HepG2 (cell line): ENCODE results near the gene NKD2. TPM values are rescaled to one million over a fixed set of nuclear protein-coding genes. Genes with fewer than 3 reads are reported as not detected.

ENCODE experiments used
- ATAC-seq: fragments of 200-7000 bp; cut with Tn5 transposase; 3 replicates; pipeline ENCODE4 v1.9.1; 2020; ENCODE audit warnings: mild to moderate bottlenecking, moderate library complexity
- BruUV-seq: library from RNA; stranded (reverse); fragments of 400-500 nt; replicated peaks from 2 replicates; lab custom pipeline; 2021; lab: Mats Ljungman, UMichigan
- CTCF ChIA-PET: fragments of 300-600 bp; formaldehyde crosslinking; extraction: SDS; loops from one replicate; lab custom pipeline; 2021; ENCODE audit warnings: low total read pairs, inconsistent platforms, low intra/inter-chr PET ratio; lab: Yijun Ruan, JAX
- POLR2A ChIA-PET: fragments of 350-600 bp; sonication (Branson Sonifier 250); formaldehyde crosslinking; loops from one replicate; lab custom pipeline; 2020; ENCODE audit warnings: antibody characterized with exemption, inconsistent platforms; lab: Yijun Ruan, JAX
- DNase-seq: peaks from one replicate; pipeline ENCODE4 v3.0.0-alpha.2; 2015; ENCODE audit warnings: low spot score
- FAIRE-seq: peaks from 3 replicates; lab custom pipeline; 2011; peaks lifted over from hg19 to GRCh38; lab: Jason Lieb, UNC
- H2AFZ ChIP-seq: one replicate; pipeline ENCODE4 v1.6.1; 2011; ENCODE audit warnings: low read length, inconsistent platforms
- H3K27ac ChIP-seq: fragments of 300-600 bp; 3 replicates; pipeline ENCODE4 v1.8.0; 2011; ENCODE audit warnings: mixed run types, mild to moderate bottlenecking, mixed read lengths, low read length, inconsistent platforms; ENCODE audit not compliant: insufficient read depth; ENCODE audit errors: extremely low read length
- H3K27me3 ChIP-seq, 2 experiments: fragments of 200-600 bp in 1 of 2; 2 replicates in 1 of 2; 3 replicates in 1 of 2; pipeline versions ENCODE4 v1.6.0 to v1.8.0; 2011; ENCODE audit warnings: low read length in 2 of 2, mild to moderate bottlenecking in 2 of 2, moderate library complexity in 2 of 2, inconsistent platforms in 1 of 2; ENCODE audit not compliant: insufficient read depth in 2 of 2, control insufficient read depth in 1 of 2
- H3K36me3 ChIP-seq, 2 experiments: fragments of 200-600 bp in 1 of 2; replicated peaks in 1 of 2; 2 replicates in 1 of 2; 3 replicates in 1 of 2; pipeline versions ENCODE4 v1.5.1 to v1.8.0; 2011; ENCODE audit warnings: low read length in 2 of 2, inconsistent platforms in 1 of 2; ENCODE audit not compliant: insufficient read depth in 2 of 2, control insufficient read depth in 1 of 2
- H3K4me1 ChIP-seq: 2 replicates; pipeline ENCODE4 v1.5.1; 2012; ENCODE audit warnings: low read length, inconsistent platforms; ENCODE audit not compliant: insufficient read depth
- H3K4me2 ChIP-seq: 2 replicates; pipeline ENCODE4 v1.6.0; 2011; ENCODE audit warnings: low read depth, low read length, inconsistent platforms
- H3K4me3 ChIP-seq, 3 experiments: fragments of 200-600 bp in 1 of 3; sonication (generic), shearing (Covaris generic) in 1 of 3; replicated peaks in 1 of 3; 2 replicates each; pipeline ENCODE4 v1.5.1; 2011 to 2016; ENCODE audit warnings: low read length in 3 of 3, inconsistent platforms in 2 of 3, low read depth in 2 of 3, mild to moderate bottlenecking in 2 of 3, control low read depth in 1 of 3, mixed read lengths in 1 of 3; ENCODE audit not compliant: insufficient read depth in 1 of 3
- H3K79me2 ChIP-seq: one replicate; pipeline ENCODE4 v1.6.1; 2011; ENCODE audit warnings: low read length, inconsistent platforms; ENCODE audit not compliant: insufficient read depth
- H3K9ac ChIP-seq: 2 replicates; pipeline ENCODE4 v1.6.0; 2011; ENCODE audit warnings: mild to moderate bottlenecking, low read depth, low read length, inconsistent platforms; ENCODE audit not compliant: insufficient read depth
- H3K9me3 ChIP-seq: 2 replicates; pipeline ENCODE4 v1.5.1; 2012; ENCODE audit warnings: mild to moderate bottlenecking, low read length
- H4K20me1 ChIP-seq: 2 replicates; pipeline ENCODE4 v1.6.0; 2011; ENCODE audit warnings: inconsistent platforms, mild to moderate bottlenecking, low read length, moderate library complexity; ENCODE audit not compliant: insufficient read depth
- AGO2 ChIP-seq: fragments of 200-400 bp; formaldehyde crosslinking; optimal IDR thresholded peaks from 2 replicates; pipeline ENCODE3; 2017; ENCODE audit warnings: mild to moderate bottlenecking, low read depth, low read length, moderate library complexity
- AKAP8 ChIP-seq: sonication (generic); formaldehyde crosslinking; IDR thresholded peaks from 2 replicates; pipeline ENCODE4 v1.5.1; 2020; ENCODE audit warnings: mild to moderate bottlenecking, missing genetic modification reagents
- HNRNPL ChIP-seq: fragments of 200-400 bp; formaldehyde crosslinking; IDR thresholded peaks from 2 replicates; pipeline ENCODE4 v1.6.1; 2017; ENCODE audit warnings: mild to moderate bottlenecking, low read depth, low read length
- HNRNPLL ChIP-seq: fragments of 200-400 bp; formaldehyde crosslinking; IDR thresholded peaks from 2 replicates; pipeline ENCODE4 v1.6.1; 2017; ENCODE audit warnings: mild to moderate bottlenecking, low read depth, low read length; ENCODE audit not compliant: poor library complexity, severe bottlenecking
- MBNL3 ChIP-seq: fragments of 250-450 bp; sonication (Bioruptor Pico); conservative IDR thresholded peaks from 2 replicates; pipeline ENCODE4 v1.8.0; 2022; ENCODE audit warnings: mild to moderate bottlenecking, inconsistent platforms
- RBFOX2 ChIP-seq: fragments of 200-400 bp; formaldehyde crosslinking; IDR thresholded peaks from 2 replicates; pipeline ENCODE4 v1.6.1; 2017; ENCODE audit warnings: low read depth, mild to moderate bottlenecking, low read length
- REPIN1 ChIP-seq: sonication (generic); formaldehyde crosslinking; IDR thresholded peaks from 2 replicates; pipeline ENCODE4 v1.8.0; 2022; ENCODE audit warnings: missing genetic modification reagents, low read depth, mild to moderate bottlenecking, borderline replicate concordance
- ZMYM3 ChIP-seq: sonication (generic); formaldehyde crosslinking; IDR thresholded peaks from 2 replicates; pipeline ENCODE4 v1.5.1; 2020; ENCODE audit warnings: mild to moderate bottlenecking, missing genetic modification reagents
- WGBS: methylation state at CpG from one replicate; pipeline ENCODE4 v1.1.6; 2017; ENCODE audit warnings: low lambda C conversion rate; 5-methylcytosine and 5-hydroxymethylcytosine counted together
- in situ Hi-C: cut with HindIII; loops from 2 replicates; pipeline ENCODE4 v1.10.0; 2017; ENCODE audit warnings: low pct_unique_long_range_greater_than_20kb; ENCODE audit not compliant: extremely low pct_ligation_motif_present
- intact Hi-C: fragments of 100-400 bp; cut with micrococcal nuclease; formaldehyde crosslinking; loops from one replicate; pipeline ENCODE4 v1.10.0; 2022; ENCODE audit not compliant: unreplicated experiment
- polyA plus RNA-seq, 8 experiments: library from polyadenylated mRNA; depleted of rRNA in 3 of 8; stranded (reverse) in 7 of 8; unstranded in 1 of 8; fragments of >200 nt; fragmentation: Illumina TruSeq in 4 of 8; extraction: Trizol in 4 of 8; gene quantifications; 2 replicates each; pipeline versions ENCODE4 v1.2.1 to v1.2.3, GENCODE V29; 2011 to 2016; ENCODE audit warnings: low read depth in 4 of 8, missing spikeins in 1 of 8, mixed read lengths in 1 of 8; ENCODE audit not compliant: insufficient read depth in 1 of 8
- total RNA-seq, 5 experiments: library from RNA; depleted of rRNA; stranded (reverse); fragments of >200 nt; fragmentation: Illumina TruSeq; extraction: Trizol; gene quantifications; 2 replicates each; pipeline ENCODE4 v1.2.3, GENCODE V29; 2016; ENCODE audit warnings: low read depth in 1 of 5
- TF ChIP-seq, protein P1 (sequence below): sonication (generic); formaldehyde crosslinking; IDR thresholded peaks from 2 replicates; pipeline ENCODE4 v1.8.0; 2022; ENCODE audit warnings: mild to moderate bottlenecking, missing genetic modification reagents, borderline replicate concordance
- TF ChIP-seq, protein P2 (sequence below): sonication (generic); formaldehyde crosslinking; IDR thresholded peaks from 2 replicates; pipeline ENCODE4 v1.4.0; 2020; ENCODE audit warnings: mild to moderate bottlenecking, missing genetic modification reagents

Gene NKD2
- total and polyA plus RNA-seq, 2 of the 13 experiments (the other 11 are each of a cell fraction or from before 2014, with no cell fraction given): 0.53 to 0.82 TPM

GRCh38 chr5:1052076-1052475 is 43.5 kb downstream of the NKD2 start:
- intact Hi-C loops (loop anchor here (10.0 kb wide), 1 partner anchor 93 kb away; no protein-coding TSS in a partner anchor), in situ Hi-C loops (no loop called here)
- WGBS: 93% methylated on average over 5 of the region's 17 CpGs
- Histone ChIP-seq H3K36me3 (peaks cover 17 to 46% of the 10 kb centered on the region in 2 experiments), H3K9ac (no peak overlapping the region), H3K4me1 (no peaks in the 10 kb centered on the region), H3K27me3 (no peaks in the 10 kb centered on the region), H3K4me2 (no peak overlapping the region), H3K4me3 (no peak overlapping the region), H3K79me2 (no peaks in the 10 kb centered on the region), H3K27ac (no peak overlapping the region), H2AFZ (no peak overlapping the region), H3K9me3 (no peaks in the 10 kb centered on the region), H4K20me1 (no peaks in the 10 kb centered on the region)
- CTCF ChIA-PET: no interaction called here
- no peak for FAIRE-seq
- no TSS peak for BruUV-seq
- POLR2A ChIA-PET: no interaction called here
- no peak for DNase-seq
- no peak for ATAC-seq
- TF ChIP-seq REPIN1 (CRISPR knock-in tag) (no peak), MBNL3 (no peak)

- 0 out of 2 replicates have a peak, but pooled peaks have one; percentile 25 for TF ChIP-seq HNRNPL
- TF ChIP-seq AKAP8 (CRISPR knock-in tag): 0 out of 2 replicates have a peak, but pooled peaks have one; percentile 1
- TF ChIP-seq RBFOX2: 0 out of 2 replicates have a peak, but pooled peaks have one; percentile 27
- TF ChIP-seq, protein P1, sequence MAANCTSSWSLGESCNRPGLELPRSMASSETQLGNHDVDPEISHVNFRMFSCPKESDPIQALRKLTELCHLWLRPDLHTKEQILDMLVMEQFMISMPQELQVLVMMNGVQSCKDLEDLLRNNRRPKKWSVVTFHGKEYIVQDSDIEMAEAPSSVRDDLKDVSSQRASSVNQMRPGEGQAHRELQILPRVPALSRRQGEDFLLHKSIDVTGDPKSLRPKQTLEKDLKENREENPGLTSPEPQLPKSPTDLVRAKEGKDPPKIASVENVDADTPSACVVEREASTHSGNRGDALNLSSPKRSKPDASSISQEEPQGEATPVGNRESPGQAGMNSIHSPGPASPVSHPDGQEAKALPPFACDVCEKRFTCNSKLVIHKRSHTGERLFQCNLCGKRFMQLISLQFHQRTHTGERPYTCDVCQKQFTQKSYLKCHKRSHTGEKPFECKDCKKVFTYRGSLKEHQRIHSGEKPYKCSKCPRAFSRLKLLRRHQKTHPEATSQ: no peak
- peak; percentile 64 for TF ChIP-seq AGO2
- TF ChIP-seq ZMYM3 (CRISPR knock-in tag): no peak
- peak; percentile 20 for TF ChIP-seq HNRNPLL
- TF ChIP-seq, protein P2, sequence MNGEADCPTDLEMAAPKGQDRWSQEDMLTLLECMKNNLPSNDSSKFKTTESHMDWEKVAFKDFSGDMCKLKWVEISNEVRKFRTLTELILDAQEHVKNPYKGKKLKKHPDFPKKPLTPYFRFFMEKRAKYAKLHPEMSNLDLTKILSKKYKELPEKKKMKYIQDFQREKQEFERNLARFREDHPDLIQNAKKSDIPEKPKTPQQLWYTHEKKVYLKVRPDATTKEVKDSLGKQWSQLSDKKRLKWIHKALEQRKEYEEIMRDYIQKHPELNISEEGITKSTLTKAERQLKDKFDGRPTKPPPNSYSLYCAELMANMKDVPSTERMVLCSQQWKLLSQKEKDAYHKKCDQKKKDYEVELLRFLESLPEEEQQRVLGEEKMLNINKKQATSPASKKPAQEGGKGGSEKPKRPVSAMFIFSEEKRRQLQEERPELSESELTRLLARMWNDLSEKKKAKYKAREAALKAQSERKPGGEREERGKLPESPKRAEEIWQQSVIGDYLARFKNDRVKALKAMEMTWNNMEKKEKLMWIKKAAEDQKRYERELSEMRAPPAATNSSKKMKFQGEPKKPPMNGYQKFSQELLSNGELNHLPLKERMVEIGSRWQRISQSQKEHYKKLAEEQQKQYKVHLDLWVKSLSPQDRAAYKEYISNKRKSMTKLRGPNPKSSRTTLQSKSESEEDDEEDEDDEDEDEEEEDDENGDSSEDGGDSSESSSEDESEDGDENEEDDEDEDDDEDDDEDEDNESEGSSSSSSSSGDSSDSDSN (CRISPR knock-in tag): no peak
- DNase-seq: no peak
Observed at GRCh38 chr5:1052641-1053390, 44.2 kb downstream of the NKD2 start.

More at GRCh38 chr5:1052641-1053390, 44.2 kb downstream of the NKD2 start:
- intact Hi-C loops: loop anchor here (10.0 kb wide), 1 partner anchor 92 kb away; no protein-coding TSS in a partner anchor
- H3K9ac ChIP-seq: no peak overlapping the region
- no peaks in the 10 kb centered on the region for H3K27me3 ChIP-seq
- BruUV-seq: no TSS peak
- no peak overlapping the region for H3K27ac ChIP-seq
- CTCF ChIA-PET: no interaction called here
- POLR2A ChIA-PET: no interaction called here
- 93% methylated on average over 17 of the region's 29 CpGs for WGBS
- H3K79me2 ChIP-seq: no peaks in the 10 kb centered on the region
- in situ Hi-C loops: no loop called here
- no peaks in the 10 kb centered on the region for H4K20me1 ChIP-seq
- no peak overlapping the region for H3K4me3 ChIP-seq
- no peak overlapping the region for H3K4me2 ChIP-seq
- peaks cover 20 to 49% of the 10 kb centered on the region in 2 experiments for H3K36me3 ChIP-seq
- no peak for ATAC-seq
- no peak for FAIRE-seq
- H3K4me1 ChIP-seq: no peaks in the 10 kb centered on the region
- H3K9me3 ChIP-seq: no peaks in the 10 kb centered on the region
- no peak overlapping the region for H2AFZ ChIP-seq
